Lung (tissue), 12 donors: ENCODE results near the gene MCTP1. TPM values are rescaled to one million over a fixed set of nuclear protein-coding genes. Genes with fewer than 3 reads are reported as not detected.

ENCODE experiments used
- ATAC-seq: fragments of 200-7000 bp; cut with Tn5 transposase; one replicate; pipeline ENCODE4 v1.9.1; 2020; ENCODE audit warnings: moderate number of reproducible peaks; ENCODE audit not compliant: insufficient read depth, low FRiP score
- DNase-seq, 3 donors: peaks; one replicate each; pipeline ENCODE4 v3.0.0-alpha.2; 2013 to 2017
- H3K27ac ChIP-seq, 2 donors: one replicate each; pipeline ENCODE4 v1.5.1; 2013; ENCODE audit warnings: mild to moderate bottlenecking in 2 of 2, moderate library complexity in 2 of 2, control low read depth in 1 of 2, inconsistent platforms in 1 of 2, low read depth in 1 of 2, low read length in 1 of 2
- H3K27me3 ChIP-seq, 3 donors: one replicate each; pipeline ENCODE4 v1.5.1; 2013; ENCODE audit warnings: low read length in 2 of 3; ENCODE audit not compliant: control insufficient read depth in 3 of 3, insufficient read depth in 3 of 3
- H3K36me3 ChIP-seq, 4 donors: one replicate each; pipeline ENCODE4 v1.5.1; 2013; ENCODE audit warnings: low read length in 4 of 4, mild to moderate bottlenecking in 1 of 4, moderate library complexity in 1 of 4; ENCODE audit not compliant: control insufficient read depth in 4 of 4, insufficient read depth in 4 of 4
- H3K4me1 ChIP-seq, 5 donors: one replicate each; pipeline ENCODE4 v1.5.1; 2013; ENCODE audit warnings: low read length in 5 of 5, mild to moderate bottlenecking in 2 of 5, moderate library complexity in 1 of 5; ENCODE audit not compliant: control insufficient read depth in 5 of 5, insufficient read depth in 5 of 5
- H3K4me3 ChIP-seq: one replicate; pipeline ENCODE4 v1.5.1; 2013; ENCODE audit warnings: mild to moderate bottlenecking, control low read depth, moderate library complexity
- H3K9ac ChIP-seq, 2 donors: one replicate each; pipeline ENCODE4 v1.5.1; 2013; ENCODE audit warnings: low read length in 2 of 2, control low read depth in 1 of 2; ENCODE audit not compliant: insufficient read depth in 1 of 2
- H3K9me3 ChIP-seq, 4 donors: one replicate each; pipeline ENCODE4 v1.5.1; 2013; ENCODE audit warnings: low read length in 3 of 4, mild to moderate bottlenecking in 1 of 4, moderate library complexity in 1 of 4; ENCODE audit not compliant: control insufficient read depth in 4 of 4, insufficient read depth in 3 of 4
- CTCF ChIP-seq: IDR thresholded peaks from 2 replicates; pipeline ENCODE4 v1.5.1; 2012; ENCODE audit warnings: mild to moderate bottlenecking; ENCODE audit errors: control extremely low read depth, extremely low read depth
- WGBS, 2 donors: extraction: QIAGEN DNeasy Blood & Tissue Kit; methylation state at CpG; one replicate each; pipeline ENCODE4 v1.1.7; 2013; 5-methylcytosine and 5-hydroxymethylcytosine counted together
- polyA plus RNA-seq, 2 donors: library from polyadenylated mRNA; stranded (reverse); fragments of 200-250 nt; gene quantifications; one replicate each; pipeline ENCODE4 v1.2.1, GENCODE V29; 2013
- total RNA-seq, 2 donors: library from RNA; depleted of rRNA in 1 of 2; stranded (reverse); fragments of >200 nt in 1 of 2; gene quantifications; one replicate each; pipeline ENCODE4 v1.2.1, GENCODE V29; 2014 to 2021
- donor health status: control.
- donor health status: control.
- donor health status: Bipolar disorder and iron deficiency.
- donor health status: healthy.
- donor health status: DM: yes; HTN: yes; CAD: no.

Gene MCTP1
- total and polyA plus RNA-seq, 4 donors: 5.8 to 34.8 (median 27.4) TPM

- DNase-seq (no peak), ATAC-seq (no peak)
- WGBS, 2 donors: 80 to 90% methylated on average over 1 of the region's 1 CpG
- no peak overlapping the region for H3K4me3 ChIP-seq
- TF ChIP-seq CTCF: no peak
- no peak overlapping the region for H3K9ac ChIP-seq
- no peaks in the 10 kb centered on the region for H3K4me1 ChIP-seq
- H3K27me3 ChIP-seq: no peaks in the 10 kb centered on the region
- no peaks in the 10 kb centered on the region for H3K36me3 ChIP-seq
- no peak overlapping the region for H3K27ac ChIP-seq
- H3K9me3 ChIP-seq: peaks cover 0 to 4% (median under 1%) of the 10 kb centered on the region in 4 donors
Observed at GRCh38 chr5:95093211-95093610, 191.7 kb downstream of the MCTP1 start.

DNA sequence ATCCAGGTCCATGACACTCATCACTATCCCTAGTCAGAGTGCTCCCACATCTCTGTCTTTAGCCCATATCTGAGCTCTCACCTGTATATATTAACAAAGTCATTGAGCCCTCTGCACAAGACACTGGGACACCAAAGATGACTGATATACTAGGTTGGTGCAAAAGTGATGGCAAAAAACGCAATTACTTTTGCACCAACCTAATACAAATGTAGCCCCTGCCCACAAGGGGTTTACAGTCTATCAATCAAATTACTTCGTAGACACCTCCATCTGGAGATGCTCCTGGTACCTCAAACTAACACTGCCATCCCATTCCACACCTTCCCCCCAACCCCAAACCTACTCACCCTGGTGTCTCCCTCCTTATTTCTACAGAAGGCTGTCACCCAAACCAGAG lies 194.1 kb downstream of the MCTP1 start:
- no peak overlapping the region for H3K27ac ChIP-seq
- H3K4me1 ChIP-seq: no peaks in the 10 kb centered on the region
- no peaks in the 10 kb centered on the region for H3K27me3 ChIP-seq
- no peaks in the 10 kb centered on the region for H3K36me3 ChIP-seq
- TF ChIP-seq CTCF: no peak
- WGBS, 2 donors: 90 to 99% methylated on average over 2 of the region's 2 CpGs
- H3K4me3 ChIP-seq: no peak overlapping the region
- ATAC-seq (no peak), DNase-seq (no peak)
- H3K9me3 ChIP-seq: peaks cover 0 to 4% (median under 1%) of the 10 kb centered on the region in 4 donors
- H3K9ac ChIP-seq: no peak overlapping the region

- no peak for ATAC-seq
Observed at GRCh38 chr5:95087816-95088317, 197.0 kb downstream of the MCTP1 start.

More at GRCh38 chr5:95087816-95088317, 197.0 kb downstream of the MCTP1 start:
- H3K4me3 ChIP-seq: no peak overlapping the region
- WGBS, 2 donors: 69 to 71% methylated on average over 7 of the region's 7 CpGs
- no peak overlapping the region for H3K9ac ChIP-seq
- no peak overlapping the region for H3K27ac ChIP-seq
- no peaks in the 10 kb centered on the region for H3K36me3 ChIP-seq
- no peaks in the 10 kb centered on the region for H3K4me1 ChIP-seq
- H3K9me3 ChIP-seq: peaks cover 0 to 4% (median under 1%) of the 10 kb centered on the region in 4 donors
- DNase-seq: no peak
- TF ChIP-seq CTCF: no peak
- H3K27me3 ChIP-seq: no peaks in the 10 kb centered on the region
